Transverse colon (tissue), 4 donors: Measurements from ENCODE around the gene OSGIN1.

Experiments used
- CTCF ChIP-seq, 5 experiments: fragments of 200-600 bp in 3 of 5; fragments of 450-650 bp in 2 of 5; sonication (generic) in 3 of 5; IDR thresholded peaks; 1 replicate in 2 of 5; 2 replicates in 3 of 5; pipeline ENCODE4 v1.5.1; 2016 to 2017; ENCODE audit warnings: antibody characterized with exemption in 5 of 5, inconsistent platforms in 3 of 5, mild to moderate bottlenecking in 2 of 5, moderate library complexity in 1 of 5
- POLR2AphosphoS5 ChIP-seq, 3 donors: sonication (generic); formaldehyde crosslinking; IDR thresholded peaks; one replicate each; pipeline ENCODE4 v1.6.1; 2016; ENCODE audit warnings: antibody characterized with exemption in 3 of 3

GRCh38 chr16:83973581-83974385 lies 20.7 kb downstream of the OSGIN1 start:
- no peak for TF ChIP-seq CTCF (IDR thresholded peaks at IDR 0.05)
- TF ChIP-seq POLR2AphosphoS5 (IDR thresholded peaks at IDR 0.05) = no peak
